Prostate gland (tissue), 2 donors: ENCODE measurements around the gene EXOSC9.

ENCODE experiments used
- POLR2A ChIP-seq: fragments of 450-650 bp; IDR thresholded peaks from one replicate; pipeline ENCODE4 v1.6.1; 2016; ENCODE audit warnings: antibody characterized with exemption, mild to moderate bottlenecking
- TF ChIP-seq, protein P1 (sequence below), 4 experiments: fragments of 200-600 bp in 2 of 4; fragments of 450-650 bp in 2 of 4; sonication (generic) in 2 of 4; IDR thresholded peaks; 1 replicate in 3 of 4; 2 replicates in 1 of 4; pipeline ENCODE4 v1.5.1; 2016 to 2019; ENCODE audit warnings: antibody characterized with exemption in 4 of 4, mild to moderate bottlenecking in 2 of 4, moderate library complexity in 2 of 4

DNA sequence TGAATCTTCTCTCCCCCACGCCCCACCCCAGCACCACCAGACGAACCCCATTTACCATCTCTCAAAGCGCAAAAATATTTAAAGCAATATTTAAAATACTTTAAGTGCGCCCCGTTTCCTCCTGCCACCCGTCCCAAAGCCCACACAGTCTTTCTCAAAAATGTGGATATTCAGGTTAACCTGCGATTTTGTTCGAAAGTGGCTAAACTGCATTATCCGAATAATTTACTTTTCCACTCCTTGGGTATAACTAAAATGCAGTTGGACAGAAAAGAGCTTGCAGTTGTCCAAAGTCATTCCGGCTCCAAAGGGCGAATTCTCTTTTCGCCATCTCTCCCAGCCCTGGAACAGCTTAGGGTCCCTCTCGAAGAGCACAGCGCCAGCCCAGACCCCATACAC is 36.8 kb upstream of the EXOSC9 start:
- TF ChIP-seq, protein P1, sequence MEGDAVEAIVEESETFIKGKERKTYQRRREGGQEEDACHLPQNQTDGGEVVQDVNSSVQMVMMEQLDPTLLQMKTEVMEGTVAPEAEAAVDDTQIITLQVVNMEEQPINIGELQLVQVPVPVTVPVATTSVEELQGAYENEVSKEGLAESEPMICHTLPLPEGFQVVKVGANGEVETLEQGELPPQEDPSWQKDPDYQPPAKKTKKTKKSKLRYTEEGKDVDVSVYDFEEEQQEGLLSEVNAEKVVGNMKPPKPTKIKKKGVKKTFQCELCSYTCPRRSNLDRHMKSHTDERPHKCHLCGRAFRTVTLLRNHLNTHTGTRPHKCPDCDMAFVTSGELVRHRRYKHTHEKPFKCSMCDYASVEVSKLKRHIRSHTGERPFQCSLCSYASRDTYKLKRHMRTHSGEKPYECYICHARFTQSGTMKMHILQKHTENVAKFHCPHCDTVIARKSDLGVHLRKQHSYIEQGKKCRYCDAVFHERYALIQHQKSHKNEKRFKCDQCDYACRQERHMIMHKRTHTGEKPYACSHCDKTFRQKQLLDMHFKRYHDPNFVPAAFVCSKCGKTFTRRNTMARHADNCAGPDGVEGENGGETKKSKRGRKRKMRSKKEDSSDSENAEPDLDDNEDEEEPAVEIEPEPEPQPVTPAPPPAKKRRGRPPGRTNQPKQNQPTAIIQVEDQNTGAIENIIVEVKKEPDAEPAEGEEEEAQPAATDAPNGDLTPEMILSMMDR (IDR thresholded peaks at IDR 0.05): no peak
- TF ChIP-seq POLR2A: no peak
